Smooth muscle cell (in vitro differentiated cells): ENCODE data around the gene EIF3L. TPM values are rescaled to one million over a fixed set of nuclear protein-coding genes. Genes with fewer than 3 reads are reported as not detected.

Experiments used
- DNase-seq: peaks from one replicate; lab custom pipeline; 2025; ENCODE audit not compliant: unreplicated experiment; lab: John Stamatoyannopoulos, UW
- H2AFZ ChIP-seq: fragments of 200-600 bp; sonication (generic); 2 replicates; pipeline ENCODE4 v1.6.0; 2016; ENCODE audit warnings: antibody characterized with exemption, low read depth, mild to moderate bottlenecking
- H3F3A ChIP-seq: fragments of 200-600 bp; sonication (generic); 2 replicates; pipeline ENCODE4 v1.6.0; 2017; ENCODE audit warnings: antibody characterized with exemption, low read depth
- H3K27ac ChIP-seq: fragments of 200-600 bp; sonication (generic); 2 replicates; pipeline ENCODE4 v1.5.1; 2016; ENCODE audit warnings: low read depth, mild to moderate bottlenecking
- H3K27me3 ChIP-seq: fragments of 200-600 bp; sonication (generic); 2 replicates; pipeline ENCODE4 v1.6.1; 2016; ENCODE audit warnings: low read depth, mild to moderate bottlenecking
- H3K36me3 ChIP-seq: fragments of 200-600 bp; sonication (generic); 2 replicates; pipeline ENCODE4 v1.5.1; 2016; ENCODE audit warnings: low read depth
- H3K4me1 ChIP-seq: fragments of 200-600 bp; sonication (generic); 2 replicates; pipeline ENCODE4 v1.5.1; 2016; ENCODE audit warnings: low read depth
- H3K4me2 ChIP-seq: fragments of 200-600 bp; sonication (generic); 2 replicates; pipeline ENCODE4 v1.6.0; 2016; ENCODE audit warnings: mild to moderate bottlenecking
- H3K4me3 ChIP-seq: fragments of 200-600 bp; sonication (generic); 2 replicates; pipeline ENCODE4 v1.5.1; 2016; ENCODE audit warnings: mild to moderate bottlenecking
- H3K79me2 ChIP-seq: fragments of 200-600 bp; sonication (generic); 2 replicates; pipeline ENCODE4 v1.6.0; 2016; ENCODE audit warnings: low read depth, mild to moderate bottlenecking
- H3K9ac ChIP-seq: fragments of 200-600 bp; sonication (generic); 2 replicates; pipeline ENCODE4 v1.6.0; 2016; ENCODE audit warnings: low read depth
- H3K9me3 ChIP-seq: fragments of 200-600 bp; sonication (generic); replicated peaks from 2 replicates; pipeline ENCODE4 v1.5.1; 2016; ENCODE audit warnings: low read depth
- H4K20me1 ChIP-seq: fragments of 200-600 bp; sonication (generic); 2 replicates; pipeline ENCODE4 v1.6.0; 2016; ENCODE audit warnings: low read depth
- WGBS: methylation state at CpG from one replicate; pipeline ENCODE4 v1.1.7; 2016; ENCODE audit warnings: low lambda C conversion rate; 5-methylcytosine and 5-hydroxymethylcytosine counted together
- polyA plus RNA-seq: library from polyadenylated mRNA; unstranded; fragments of >200 nt; fragmentation: Nextera tagmentation; extraction: Ambion mirVana; gene quantifications from 2 replicates; pipeline ENCODE4 v1.2.1, GENCODE V29; 2016
- total RNA-seq: library from RNA; depleted of rRNA; stranded (reverse); fragments of >200 nt; gene quantifications from 2 replicates; pipeline ENCODE4 v1.2.3, GENCODE V29; 2014
- TF ChIP-seq, protein P1 (sequence below): fragments of 200-600 bp; sonication (generic); IDR thresholded peaks from 2 replicates; pipeline ENCODE4 v1.5.1; 2017; ENCODE audit warnings: borderline replicate concordance, mild to moderate bottlenecking, antibody characterized with exemption; ENCODE audit not compliant: insufficient read depth, poor library complexity, severe bottlenecking

The EIF3L gene
- total and polyA plus RNA-seq, 2 experiments from 2014 or later = 182 to 274 TPM

GRCh38 chr22:37896181-37896592 lies 47.0 kb downstream of the EIF3L start:
- peaks cover 40% of the 10 kb centered on the region for H3K4me1 ChIP-seq
- H3K4me2 ChIP-seq = peak overlapping the region; percentile 43
- no peak for DNase-seq
- H4K20me1 ChIP-seq = no peaks in the 10 kb centered on the region
- no peaks in the 10 kb centered on the region for H3K27me3 ChIP-seq
- H3K4me3 ChIP-seq = no peak overlapping the region
- peaks cover 23% of the 10 kb centered on the region for H3F3A ChIP-seq
- peak overlapping the region; percentile 42 for H3K9ac ChIP-seq
- H2AFZ ChIP-seq = no peak overlapping the region
- no peaks in the 10 kb centered on the region for H3K36me3 ChIP-seq
- WGBS = 71% methylated on average over 5 of the region's 5 CpGs
- no peaks in the 10 kb centered on the region for H3K9me3 ChIP-seq
- TF ChIP-seq, protein P1, sequence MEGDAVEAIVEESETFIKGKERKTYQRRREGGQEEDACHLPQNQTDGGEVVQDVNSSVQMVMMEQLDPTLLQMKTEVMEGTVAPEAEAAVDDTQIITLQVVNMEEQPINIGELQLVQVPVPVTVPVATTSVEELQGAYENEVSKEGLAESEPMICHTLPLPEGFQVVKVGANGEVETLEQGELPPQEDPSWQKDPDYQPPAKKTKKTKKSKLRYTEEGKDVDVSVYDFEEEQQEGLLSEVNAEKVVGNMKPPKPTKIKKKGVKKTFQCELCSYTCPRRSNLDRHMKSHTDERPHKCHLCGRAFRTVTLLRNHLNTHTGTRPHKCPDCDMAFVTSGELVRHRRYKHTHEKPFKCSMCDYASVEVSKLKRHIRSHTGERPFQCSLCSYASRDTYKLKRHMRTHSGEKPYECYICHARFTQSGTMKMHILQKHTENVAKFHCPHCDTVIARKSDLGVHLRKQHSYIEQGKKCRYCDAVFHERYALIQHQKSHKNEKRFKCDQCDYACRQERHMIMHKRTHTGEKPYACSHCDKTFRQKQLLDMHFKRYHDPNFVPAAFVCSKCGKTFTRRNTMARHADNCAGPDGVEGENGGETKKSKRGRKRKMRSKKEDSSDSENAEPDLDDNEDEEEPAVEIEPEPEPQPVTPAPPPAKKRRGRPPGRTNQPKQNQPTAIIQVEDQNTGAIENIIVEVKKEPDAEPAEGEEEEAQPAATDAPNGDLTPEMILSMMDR = no peak
- H3K27ac ChIP-seq = peak overlapping the region; percentile 75
- H3K79me2 ChIP-seq = no peaks in the 10 kb centered on the region

DNA sequence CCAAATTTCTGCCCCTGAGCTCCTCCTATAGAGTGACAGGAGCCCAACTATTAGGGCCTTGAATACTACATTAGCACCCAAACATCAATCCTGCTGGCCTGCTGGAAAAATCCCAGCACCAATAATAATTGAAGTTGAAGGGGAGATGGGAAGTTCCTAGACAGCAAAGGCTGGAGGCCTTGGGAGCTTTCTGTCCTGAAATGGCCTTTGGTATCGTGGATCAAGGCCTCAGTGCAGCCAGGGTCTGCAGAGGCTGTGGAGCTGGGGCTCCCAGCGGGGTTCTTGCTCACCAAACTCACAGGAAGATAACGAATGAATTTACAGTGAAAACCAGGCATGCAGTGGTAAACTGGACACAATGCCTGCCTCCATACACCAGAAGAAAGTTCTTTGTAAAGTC lies 47.7 kb downstream of the EIF3L start:
- no peak for DNase-seq
- Histone ChIP-seq H3K79me2 (no peaks in the 10 kb centered on the region), H3K27ac (peak overlapping the region; percentile 75), H3K4me1 (peaks cover 40% of the 10 kb centered on the region), H3K4me3 (no peak overlapping the region), H3K4me2 (peak overlapping the region; percentile 25), H2AFZ (no peak overlapping the region), H3K9me3 (no peaks in the 10 kb centered on the region), H3K27me3 (no peaks in the 10 kb centered on the region), H4K20me1 (no peaks in the 10 kb centered on the region), H3K9ac (peak overlapping the region; percentile 42), H3K36me3 (no peaks in the 10 kb centered on the region), H3F3A (peaks cover 23% of the 10 kb centered on the region)
- WGBS = 52% methylated on average over 3 of the region's 3 CpGs
- TF ChIP-seq, protein P1 = no peak

- Histone ChIP-seq H3K79me2 (no peaks in the 10 kb centered on the region), H3K36me3 (no peaks in the 10 kb centered on the region), H3K4me1 (peaks cover 40% of the 10 kb centered on the region), H2AFZ (no peak overlapping the region), H3K4me3 (no peak overlapping the region), H3F3A (peaks cover 23% of the 10 kb centered on the region), H3K4me2 (no peak overlapping the region), H3K27me3 (no peaks in the 10 kb centered on the region), H3K9ac (no peak overlapping the region), H3K9me3 (no peaks in the 10 kb centered on the region), H3K27ac (peak overlapping the region; percentile 75), H4K20me1 (no peaks in the 10 kb centered on the region)
- DNase-seq = no peak
- TF ChIP-seq, protein P1 = no peak
- WGBS = 83% methylated on average over 2 of the region's 2 CpGs
These were observed 48.6 kb downstream of the EIF3L start for GRCh38 chr22:37897807-37898206.

- DNase-seq = no peak
- no peaks in the 10 kb centered on the region for H3K9me3 ChIP-seq
- WGBS = 71% methylated on average over 9 of the region's 9 CpGs
- no peak overlapping the region for H3K4me2 ChIP-seq
- H3K4me3 ChIP-seq = no peak overlapping the region
- peak overlapping the region; percentile 27 for H3K9ac ChIP-seq
- peaks cover 22% of the 10 kb centered on the region for H3F3A ChIP-seq
- H3K79me2 ChIP-seq = no peaks in the 10 kb centered on the region
- H3K27ac ChIP-seq = peak overlapping the region; percentile 75
- H3K27me3 ChIP-seq = no peaks in the 10 kb centered on the region
- H2AFZ ChIP-seq = no peak overlapping the region
- H4K20me1 ChIP-seq = no peaks in the 10 kb centered on the region
- TF ChIP-seq, protein P1 = no peak
- H3K36me3 ChIP-seq = no peaks in the 10 kb centered on the region
- peaks cover 40% of the 10 kb centered on the region for H3K4me1 ChIP-seq
These were observed 49.4 kb downstream of the EIF3L start for GRCh38 chr22:37898441-37899181.
